ENCODE measurements around the gene SLC7A6. TPM values are rescaled to one million over a fixed set of nuclear protein-coding genes. Genes with fewer than 3 reads are reported as not detected.

The SLC7A6 gene
- total and polyA plus RNA-seq, 10 of the 15 experiments (the other 5 are each of a cell fraction or from before 2014, with no cell fraction given), result 8.2 to 60.4 (median 28.6) TPM

- TF ChIP-seq FOS (IDR thresholded peaks at IDR 0.05; ENCODE audit: borderline replicate concordance, extremely low read depth, insufficient read length) (no peak), ATF2 (IDR thresholded peaks at IDR 0.05; ENCODE audit: low read length) (no peak), CTCF (IDR thresholded peaks at IDR 0.05 in 2 of 3, conservative IDR thresholded peaks at IDR 0.05 in 1 of 3; ENCODE audit: control insufficient read depth in 2 of 3, extremely low read depth in 1 of 3, insufficient read depth in 1 of 3, low read depth in 3 of 3, low read length in 3 of 3) (no peak), ZBTB11 (CRISPR knock-in tag; IDR thresholded peaks at IDR 0.05) (no peak), SMAD5 (IDR thresholded peaks at IDR 0.05; ENCODE audit: low read depth) (no peak), HDAC2 (IDR thresholded peaks at IDR 0.05) (no peak), IKZF1 (conservative IDR thresholded peaks at IDR 0.05) (no peak), TAF1 (IDR thresholded peaks at IDR 0.05; ENCODE audit: borderline replicate concordance, low read depth, low read length) (no peak), TBL1XR1 (IDR thresholded peaks at IDR 0.05; ENCODE audit: low read depth, low read length) (no peak), SP1 (IDR thresholded peaks at IDR 0.05; ENCODE audit: low read depth, low read length) (no peak), IRF3 (IDR thresholded peaks at IDR 0.05) (no peak), NR2F1 (conservative IDR thresholded peaks at IDR 0.05) (no peak), POLR2AphosphoS5 (IDR thresholded peaks at IDR 0.05; ENCODE audit: low read length) (no peak), KAT2A (conservative IDR thresholded peaks at IDR 0.05; ENCODE audit: control insufficient read depth, low read depth, low read length) (no peak), GATAD2B (conservative IDR thresholded peaks at IDR 0.05; ENCODE audit: low read depth) (no peak)
- no peaks in the 10 kb centered on the region for H3K9me3 ChIP-seq (replicated peaks; ENCODE audit: control insufficient read depth, insufficient read depth, low read length)
- BruUV-seq (replicated peaks), result no TSS peak
- intact Hi-C loops (cut with micrococcal nuclease; ENCODE audit: unreplicated experiment) (no loop called here), in situ Hi-C loops (cut with MboI) (no loop called here)
- H3K4me2 ChIP-seq (ENCODE audit: control insufficient read depth, insufficient read depth), result no peak overlapping the region
- no peak overlapping the region for H3K27ac ChIP-seq (ENCODE audit: control insufficient read depth, insufficient read depth)
- H3K36me3 ChIP-seq (ENCODE audit: control insufficient read depth in 2 of 2, insufficient read depth in 2 of 2, low read length in 1 of 2), result peaks cover 0 to 10% of the 10 kb centered on the region in 2 experiments; a peak in 2 of 4 replicates
- H3K4me1 ChIP-seq (ENCODE audit: control insufficient read depth, insufficient read depth, low read length), result no peaks in the 10 kb centered on the region
- RAD21 ChIA-PET (ENCODE audit: unreplicated experiment), result interaction anchor here (1.1 kb wide), 2 partner anchors 9 to 42 kb away, joined by 3 to 5 read pairs; no protein-coding TSS in a partner anchor
- H2AFZ ChIP-seq (ENCODE audit: control insufficient read depth, low read depth, low read length), result no peak overlapping the region
- WGBS (ENCODE audit: insufficient coverage, insufficient replicate concordance, low lambda C conversion rate, missing lambda C conversion rate), result 83% methylated on average over 6 of the region's 6 CpGs
- CTCF ChIA-PET, result interaction anchor here (0.6 to 0.9 kb wide), 2 partner anchors 109 to 130 kb away, joined by 3 read pairs; no protein-coding TSS in a partner anchor
- no peaks in the 10 kb centered on the region for H4K20me1 ChIP-seq (ENCODE audit: control insufficient read depth, insufficient read depth)
- SMC1A ChIA-PET (ENCODE audit: uncharacterized antibody, unreplicated experiment), result interaction anchor here (0.6 to 1.8 kb wide), 4 partner anchors 8 to 193 kb away, joined by 3 to 4 read pairs (median 4); no protein-coding TSS in a partner anchor
- H3K79me2 ChIP-seq (ENCODE audit: control insufficient read depth, insufficient read depth, low read length), result no peaks in the 10 kb centered on the region
- no peak for DNase-seq (ENCODE audit: low read depth, low spot score)
- no peak overlapping the region for H3K4me3 ChIP-seq
- ATAC-seq, result no peak
- no peak overlapping the region for H3K9ac ChIP-seq (ENCODE audit: control insufficient read depth, insufficient read depth, low read length)
- POLR2A ChIA-PET, result interaction anchor here (0.6 kb wide), 1 partner anchor 55 kb away, joined by 3 read pairs; no protein-coding TSS in a partner anchor
- H3K27me3 ChIP-seq (replicated peaks in 1 of 2; ENCODE audit: control insufficient read depth in 2 of 2, insufficient read depth in 2 of 2, low read length in 1 of 2), result no peaks in the 10 kb centered on the region
- no peak for FAIRE-seq
Measured at GRCh38 chr16:68219725-68220351, 44.5 kb upstream of the SLC7A6 start.

All from GM12878 (cell line).